Skeletal muscle satellite cell (primary cell): Measurements from ENCODE around the gene NOX3.
"Not testable (repeated sequence)": the region's sequence is repeated elsewhere in the genome, so short reads cannot be mapped to it uniquely, and the experiment has no call there.

Source experiments
- H3K27me3 ChIP-seq: 2 replicates; pipeline ENCODE4 v1.7.0; 2013; ENCODE audit warnings: low read length; ENCODE audit not compliant: control insufficient read depth, insufficient read depth
- H3K36me3 ChIP-seq: 2 replicates; pipeline ENCODE4 v1.7.0; 2013; ENCODE audit warnings: mild to moderate bottlenecking, control low read depth, low read length; ENCODE audit not compliant: insufficient read depth
- H3K4me1 ChIP-seq: 2 replicates; pipeline ENCODE4 v1.7.0; 2013; ENCODE audit warnings: low read length; ENCODE audit not compliant: control insufficient read depth, insufficient read depth
- H3K4me2 ChIP-seq: 2 replicates; pipeline ENCODE4 v1.7.0; 2013; ENCODE audit warnings: mild to moderate bottlenecking, low read length
- H3K4me3 ChIP-seq: 2 replicates; pipeline ENCODE4 v1.7.0; 2013; ENCODE audit warnings: low read length
- H3K9ac ChIP-seq: 2 replicates; pipeline ENCODE4 v1.7.0; 2013; ENCODE audit warnings: mild to moderate bottlenecking, low read depth, low read length, moderate library complexity
- H3K9me3 ChIP-seq: replicated peaks from 2 replicates; pipeline ENCODE4 v1.7.0; 2013; ENCODE audit warnings: mild to moderate bottlenecking, control low read depth, low read length

The NOX3 gene

GRCh38 chr6:155461556-155461955 is 5.9 kb upstream of the NOX3 start:
- Histone ChIP-seq H3K27me3 (no peaks in the 10 kb centered on the region), H3K9ac (no peak overlapping the region), H3K4me1 (peaks cover 2% of the 10 kb centered on the region), H3K4me3 (no peak overlapping the region), H3K36me3 (no peaks in the 10 kb centered on the region), H3K4me2 (no peak overlapping the region), H3K9me3 (no peaks in the 10 kb centered on the region)

GRCh38 chr6:155454471-155454870 is 1.2 kb downstream of the NOX3 start:
- H3K4me3 ChIP-seq, result no peak overlapping the region
- H3K4me2 ChIP-seq, result no peak overlapping the region
- no peak overlapping the region for H3K9ac ChIP-seq
- no peaks in the 10 kb centered on the region for H3K4me1 ChIP-seq
- H3K36me3 ChIP-seq, result no peaks in the 10 kb centered on the region
- no peaks in the 10 kb centered on the region for H3K9me3 ChIP-seq
- no peaks in the 10 kb centered on the region for H3K27me3 ChIP-seq

- Histone ChIP-seq H3K27me3 (no peaks in the 10 kb centered on the region), H3K9ac (no peak overlapping the region), H3K4me2 (no peak overlapping the region), H3K4me1 (no peaks in the 10 kb centered on the region), H3K36me3 (no peaks in the 10 kb centered on the region), H3K4me3 (no peak overlapping the region), H3K9me3 (no peaks in the 10 kb centered on the region)
Observed at GRCh38 chr6:155454008-155454407, 1.6 kb downstream of the NOX3 start.

GRCh38 chr6:155452576-155452975 is 3.1 kb downstream of the NOX3 start:
- Histone ChIP-seq H3K4me3 (no peak overlapping the region), H3K9ac (no peak overlapping the region), H3K9me3 (no peaks in the 10 kb centered on the region), H3K27me3 (no peaks in the 10 kb centered on the region), H3K4me2 (no peak overlapping the region), H3K4me1 (no peaks in the 10 kb centered on the region), H3K36me3 (no peaks in the 10 kb centered on the region)

- not testable (repeated sequence) for H3K4me1 ChIP-seq, H3K27me3 ChIP-seq, H3K4me3 ChIP-seq, H3K9me3 ChIP-seq, H3K36me3 ChIP-seq, H3K4me2 ChIP-seq, H3K9ac ChIP-seq
Observed at GRCh38 chr6:155451530-155451929, 4.1 kb downstream of the NOX3 start.

GRCh38 chr6:155450240-155450581 is 5.4 kb downstream of the NOX3 start:
- Histone ChIP-seq H3K9ac (no peak overlapping the region), H3K4me1 (no peaks in the 10 kb centered on the region), H3K9me3 (no peaks in the 10 kb centered on the region), H3K27me3 (no peaks in the 10 kb centered on the region), H3K4me3 (no peak overlapping the region), H3K36me3 (no peaks in the 10 kb centered on the region), H3K4me2 (no peak overlapping the region)

- H3K4me3 ChIP-seq, result no peak overlapping the region
Observed at GRCh38 chr6:155449450-155450239, 6.0 kb downstream of the NOX3 start.

GRCh38 chr6:155448668-155449449 is 6.8 kb downstream of the NOX3 start:
- Histone ChIP-seq H3K4me2 (no peak overlapping the region), H3K9ac (no peak overlapping the region), H3K36me3 (no peaks in the 10 kb centered on the region)

More at GRCh38 chr6:155449450-155450239, 6.0 kb downstream of the NOX3 start:
- no peaks in the 10 kb centered on the region for H3K4me1 ChIP-seq
- H3K27me3 ChIP-seq, result no peaks in the 10 kb centered on the region
- H3K9me3 ChIP-seq, result no peaks in the 10 kb centered on the region
- H3K9ac ChIP-seq, result no peak overlapping the region
- no peak overlapping the region for H3K4me2 ChIP-seq
- H3K36me3 ChIP-seq, result no peaks in the 10 kb centered on the region

GRCh38 chr6:155447949-155448348 is 7.7 kb downstream of the NOX3 start:
- no peaks in the 10 kb centered on the region for H3K9me3 ChIP-seq
- H3K27me3 ChIP-seq, result no peaks in the 10 kb centered on the region
- H3K4me1 ChIP-seq, result no peaks in the 10 kb centered on the region
- no peak overlapping the region for H3K4me3 ChIP-seq
- no peaks in the 10 kb centered on the region for H3K36me3 ChIP-seq
- H3K9ac ChIP-seq, result no peak overlapping the region
- no peak overlapping the region for H3K4me2 ChIP-seq

More at GRCh38 chr6:155448668-155449449, 6.8 kb downstream of the NOX3 start:
- no peaks in the 10 kb centered on the region for H3K9me3 ChIP-seq
- no peak overlapping the region for H3K4me3 ChIP-seq
- H3K4me1 ChIP-seq, result no peaks in the 10 kb centered on the region
- H3K27me3 ChIP-seq, result no peaks in the 10 kb centered on the region

- Histone ChIP-seq H3K4me1 (no peaks in the 10 kb centered on the region), H3K9ac (no peak overlapping the region), H3K27me3 (no peaks in the 10 kb centered on the region), H3K36me3 (no peaks in the 10 kb centered on the region), H3K4me3 (no peak overlapping the region), H3K9me3 (no peaks in the 10 kb centered on the region), H3K4me2 (no peak overlapping the region)
Observed at GRCh38 chr6:155444952-155445903, 10.4 kb downstream of the NOX3 start.
